ENCODE results near the gene PACC1. TPM values are rescaled to one million over a fixed set of nuclear protein-coding genes. Genes with fewer than 3 reads are reported as not detected.

Gene PACC1
- total and polyA plus RNA-seq, 10 of the 15 experiments (the other 5 are each of a cell fraction or from before 2014, with no cell fraction given), result 16.1 to 29.7 (median 19.3) TPM

DNA sequence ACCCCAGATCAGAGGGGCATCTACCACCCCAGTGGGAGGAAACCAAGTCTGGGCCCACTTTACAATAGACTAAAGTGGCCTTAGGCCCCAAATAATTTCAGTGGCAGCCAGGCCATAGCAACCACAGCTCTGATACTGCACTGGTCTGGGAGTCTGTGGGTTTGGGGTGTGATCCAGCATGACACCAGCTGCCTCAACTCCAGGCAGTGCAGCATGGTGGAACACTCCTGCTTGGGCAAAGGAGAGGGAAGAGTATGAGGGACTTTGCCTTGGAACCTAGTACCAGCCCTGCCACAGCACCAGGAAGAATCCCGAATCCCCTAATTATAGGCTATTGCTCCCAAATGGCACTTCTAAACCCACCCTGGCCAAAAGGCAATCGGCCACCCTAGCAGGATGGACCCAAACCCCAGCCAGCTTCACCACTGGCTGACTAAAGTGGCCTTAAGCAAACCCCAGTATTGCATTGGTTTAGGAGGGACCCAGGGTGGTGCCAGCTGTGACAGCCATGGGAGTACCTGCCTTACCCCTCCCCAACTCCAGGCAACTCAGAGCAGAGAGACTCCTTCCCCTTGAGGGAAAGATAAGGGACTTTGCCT is 47.1 kb downstream of the PACC1 start:
- ATAC-seq (peak; percentile 67), DNase-seq (ENCODE audit: low read depth, low spot score) (no peak), FAIRE-seq (no peak)
- TF ChIP-seq, protein P1, sequence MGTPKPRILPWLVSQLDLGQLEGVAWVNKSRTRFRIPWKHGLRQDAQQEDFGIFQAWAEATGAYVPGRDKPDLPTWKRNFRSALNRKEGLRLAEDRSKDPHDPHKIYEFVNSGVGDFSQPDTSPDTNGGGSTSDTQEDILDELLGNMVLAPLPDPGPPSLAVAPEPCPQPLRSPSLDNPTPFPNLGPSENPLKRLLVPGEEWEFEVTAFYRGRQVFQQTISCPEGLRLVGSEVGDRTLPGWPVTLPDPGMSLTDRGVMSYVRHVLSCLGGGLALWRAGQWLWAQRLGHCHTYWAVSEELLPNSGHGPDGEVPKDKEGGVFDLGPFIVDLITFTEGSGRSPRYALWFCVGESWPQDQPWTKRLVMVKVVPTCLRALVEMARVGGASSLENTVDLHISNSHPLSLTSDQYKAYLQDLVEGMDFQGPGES (IDR thresholded peaks at IDR 0.05), result no peak
- TF ChIP-seq, protein P2, sequence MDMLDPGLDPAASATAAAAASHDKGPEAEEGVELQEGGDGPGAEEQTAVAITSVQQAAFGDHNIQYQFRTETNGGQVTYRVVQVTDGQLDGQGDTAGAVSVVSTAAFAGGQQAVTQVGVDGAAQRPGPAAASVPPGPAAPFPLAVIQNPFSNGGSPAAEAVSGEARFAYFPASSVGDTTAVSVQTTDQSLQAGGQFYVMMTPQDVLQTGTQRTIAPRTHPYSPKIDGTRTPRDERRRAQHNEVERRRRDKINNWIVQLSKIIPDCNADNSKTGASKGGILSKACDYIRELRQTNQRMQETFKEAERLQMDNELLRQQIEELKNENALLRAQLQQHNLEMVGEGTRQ (IDR thresholded peaks at IDR 0.05; ENCODE audit: borderline replicate concordance, low read depth, low read length), result no peak
- intact Hi-C loops (cut with micrococcal nuclease; ENCODE audit: unreplicated experiment) (loop anchor here (1.0 to 2.0 kb wide), 3 partner anchors 89 to 305 kb away; no protein-coding TSS in a partner anchor), in situ Hi-C loops (cut with MboI) (loop anchor here (5.0 to 10.0 kb wide), 2 partner anchors 295 to 683 kb away; no protein-coding TSS in a partner anchor)
- no peak overlapping the region for H3K4me2 ChIP-seq (ENCODE audit: control insufficient read depth, insufficient read depth)
- H3K27ac ChIP-seq (ENCODE audit: control insufficient read depth, insufficient read depth), result no peak overlapping the region
- BruUV-seq (replicated peaks), result no TSS peak
- no peak overlapping the region for H2AFZ ChIP-seq (ENCODE audit: control insufficient read depth, low read depth, low read length)
- ChIA-PET SMC1A (ENCODE audit: uncharacterized antibody, unreplicated experiment) (interaction anchor here (0.6 to 9.0 kb wide), 10 partner anchors 9 to 305 kb away, joined by 3 to 102 read pairs (median 4); no protein-coding TSS in a partner anchor), CTCF (interaction anchor here (0.7 to 5.1 kb wide), 21 partner anchors 9 to 687 kb away, joined by 3 to 123 read pairs (median 4); partner anchors contain the start of genes DTL and INTS7), POLR2A (no interaction called here), RAD21 (ENCODE audit: unreplicated experiment) (interaction anchor here (0.6 to 3.7 kb wide), 7 partner anchors 24 to 687 kb away, joined by 3 to 36 read pairs (median 3); no protein-coding TSS in a partner anchor)
- H3K79me2 ChIP-seq (ENCODE audit: control insufficient read depth, insufficient read depth, low read length), result no peaks in the 10 kb centered on the region
- peaks cover 6 to 20% of the 10 kb centered on the region in 2 experiments for H3K36me3 ChIP-seq (ENCODE audit: control insufficient read depth in 2 of 2, insufficient read depth in 2 of 2, low read length in 1 of 2)
- no peak overlapping the region for H3K9ac ChIP-seq (ENCODE audit: control insufficient read depth, insufficient read depth, low read length)
- H4K20me1 ChIP-seq (ENCODE audit: control insufficient read depth, insufficient read depth), result no peaks in the 10 kb centered on the region
- H3K4me1 ChIP-seq (ENCODE audit: control insufficient read depth, insufficient read depth, low read length), result no peaks in the 10 kb centered on the region
- no peaks in the 10 kb centered on the region for H3K27me3 ChIP-seq (replicated peaks in 1 of 2; ENCODE audit: control insufficient read depth in 2 of 2, insufficient read depth in 2 of 2, low read length in 1 of 2)
- no peak overlapping the region for H3K4me3 ChIP-seq
- 45% methylated on average over 2 of the region's 2 CpGs for WGBS (ENCODE audit: insufficient coverage, insufficient replicate concordance, low lambda C conversion rate, missing lambda C conversion rate)
- H3K9me3 ChIP-seq (replicated peaks; ENCODE audit: control insufficient read depth, insufficient read depth, low read length), result no peaks in the 10 kb centered on the region; the same call in 2 of the 3 replicates
